ENCODE data around the gene MPZL2. TPM values are rescaled to one million over a fixed set of nuclear protein-coding genes. Genes with fewer than 3 reads are reported as not detected.

Gene MPZL2
- total RNA-seq, 1 experiment from 2014 or later: 51.5 TPM

- Histone ChIP-seq H3K4me1 (ENCODE audit: insufficient read depth, low read length) (no peaks in the 10 kb centered on the region), H3F3A (ENCODE audit: low read length, unreplicated experiment) (no peaks in the 10 kb centered on the region), H3K4me3 (ENCODE audit: low read length) (no peak overlapping the region), H3K9ac (ENCODE audit: low read length) (no peak overlapping the region), H3K27ac (ENCODE audit: low read length) (no peak overlapping the region), H3K9me2 (replicated peaks; ENCODE audit: low read length) (no peaks in the 10 kb centered on the region), H3K79me2 (ENCODE audit: low read length) (no peaks in the 10 kb centered on the region), H3K4me2 (ENCODE audit: low read length) (no peak overlapping the region), H2AFZ (ENCODE audit: low read length) (no peak overlapping the region), H3K36me3 (ENCODE audit: low read depth, low read length) (no peaks in the 10 kb centered on the region), H3K27me3 (ENCODE audit: low read length) (no peaks in the 10 kb centered on the region), H3K9me3 (ENCODE audit: low read length) (no peaks in the 10 kb centered on the region), H4K20me1 (ENCODE audit: low read length) (no peaks in the 10 kb centered on the region)
- TF ChIP-seq EZH2 (IDR thresholded peaks at IDR 0.05; ENCODE audit: low read length, unreplicated experiment) (no peak), CTCF (conservative IDR thresholded peaks at IDR 0.05; ENCODE audit: low read depth, low read length) (no peak), EZH2phosphoT487 (IDR thresholded peaks at IDR 0.05; ENCODE audit: borderline replicate concordance, low read length) (no peak)
- DNase-seq: no peak
- intact Hi-C loops (cut with micrococcal nuclease): no loop called here
- CTCF ChIA-PET: no interaction called here
- no peak for ATAC-seq
- POLR2A ChIA-PET (ENCODE audit: unreplicated experiment): no interaction called here
- BruUV-seq (replicated peaks): no TSS peak
Measured at GRCh38 chr11:118221419-118221818, 42.7 kb downstream of the MPZL2 start.

- no peaks in the 10 kb centered on the region for H3K36me3 ChIP-seq (ENCODE audit: low read depth, low read length)
- no peak overlapping the region for H3K27ac ChIP-seq (ENCODE audit: low read length)
- H3K4me1 ChIP-seq (ENCODE audit: insufficient read depth, low read length): no peaks in the 10 kb centered on the region
- no peak overlapping the region for H3K4me3 ChIP-seq (ENCODE audit: low read length)
- no TSS peak for BruUV-seq (replicated peaks)
- no peak overlapping the region for H3K9ac ChIP-seq (ENCODE audit: low read length)
- TF ChIP-seq CTCF (conservative IDR thresholded peaks at IDR 0.05; ENCODE audit: low read depth, low read length) (no peak), EZH2 (IDR thresholded peaks at IDR 0.05; ENCODE audit: low read length, unreplicated experiment) (no peak), EZH2phosphoT487 (IDR thresholded peaks at IDR 0.05; ENCODE audit: borderline replicate concordance, low read length) (no peak)
- H3K27me3 ChIP-seq (ENCODE audit: low read length): no peaks in the 10 kb centered on the region
- no peaks in the 10 kb centered on the region for H4K20me1 ChIP-seq (ENCODE audit: low read length)
- no peaks in the 10 kb centered on the region for H3K9me2 ChIP-seq (replicated peaks; ENCODE audit: low read length)
- ChIA-PET POLR2A (ENCODE audit: unreplicated experiment) (interaction anchor here (0.6 kb wide), 1 partner anchor 34 kb away, joined by 4 read pairs; no protein-coding TSS in a partner anchor), CTCF (no interaction called here)
- no peak overlapping the region for H3K4me2 ChIP-seq (ENCODE audit: low read length)
- intact Hi-C loops (cut with micrococcal nuclease): no loop called here
- no peaks in the 10 kb centered on the region for H3K9me3 ChIP-seq (ENCODE audit: low read length)
- H2AFZ ChIP-seq (ENCODE audit: low read length): no peak overlapping the region
- no peak for ATAC-seq
- H3F3A ChIP-seq (ENCODE audit: low read length, unreplicated experiment): no peaks in the 10 kb centered on the region
- DNase-seq: no peak
- H3K79me2 ChIP-seq (ENCODE audit: low read length): no peaks in the 10 kb centered on the region
Measured at GRCh38 chr11:118219732-118220131, 44.4 kb downstream of the MPZL2 start.

GRCh38 chr11:118219244-118219643 is 44.9 kb downstream of the MPZL2 start:
- Histone ChIP-seq H2AFZ (ENCODE audit: low read length) (no peak overlapping the region), H3K36me3 (ENCODE audit: low read depth, low read length) (no peaks in the 10 kb centered on the region), H3K9me3 (ENCODE audit: low read length) (no peaks in the 10 kb centered on the region), H3F3A (ENCODE audit: low read length, unreplicated experiment) (no peaks in the 10 kb centered on the region), H3K9ac (ENCODE audit: low read length) (no peak overlapping the region), H3K79me2 (ENCODE audit: low read length) (no peaks in the 10 kb centered on the region), H3K9me2 (replicated peaks; ENCODE audit: low read length) (no peaks in the 10 kb centered on the region), H3K27me3 (ENCODE audit: low read length) (no peaks in the 10 kb centered on the region), H3K4me2 (ENCODE audit: low read length) (no peak overlapping the region), H3K4me1 (ENCODE audit: insufficient read depth, low read length) (no peaks in the 10 kb centered on the region), H4K20me1 (ENCODE audit: low read length) (no peaks in the 10 kb centered on the region), H3K27ac (ENCODE audit: low read length) (no peak overlapping the region), H3K4me3 (ENCODE audit: low read length) (no peak overlapping the region)
- ChIA-PET POLR2A (ENCODE audit: unreplicated experiment) (no interaction called here), CTCF (no interaction called here)
- BruUV-seq (replicated peaks): no TSS peak
- no peak for ATAC-seq
- TF ChIP-seq EZH2 (IDR thresholded peaks at IDR 0.05; ENCODE audit: low read length, unreplicated experiment) (no peak), EZH2phosphoT487 (IDR thresholded peaks at IDR 0.05; ENCODE audit: borderline replicate concordance, low read length) (no peak), CTCF (conservative IDR thresholded peaks at IDR 0.05; ENCODE audit: low read depth, low read length) (no peak)
- no peak for DNase-seq
- intact Hi-C loops (cut with micrococcal nuclease): no loop called here
